Neuron (in vitro differentiated cells): Measurements from ENCODE around the gene FHOD3.
"Not testable (repeated sequence)": the region's sequence is repeated elsewhere in the genome, so short reads cannot be mapped to it uniquely, and the experiment has no call there.

Experiments
- H2AFZ ChIP-seq: one replicate; pipeline ENCODE4 v1.6.1; 2013; ENCODE audit warnings: low read depth, mild to moderate bottlenecking, inconsistent platforms, low read length, moderate library complexity
- H3K27me3 ChIP-seq: one replicate; pipeline ENCODE4 v1.6.1; 2013; ENCODE audit warnings: low read length; ENCODE audit not compliant: insufficient read depth
- H3K36me3 ChIP-seq: one replicate; pipeline ENCODE4 v1.6.1; 2013; ENCODE audit warnings: low read length; ENCODE audit not compliant: insufficient read depth
- H3K4me1 ChIP-seq: one replicate; pipeline ENCODE4 v1.6.1; 2013; ENCODE audit warnings: low read length; ENCODE audit not compliant: insufficient read depth
- H3K4me3 ChIP-seq: 2 replicates; pipeline ENCODE4 v1.5.1; 2013; ENCODE audit warnings: mild to moderate bottlenecking, low read length, moderate library complexity
- H3K9me3 ChIP-seq: one replicate; pipeline ENCODE4 v1.6.1; 2013; ENCODE audit warnings: low read length

FHOD3 gene

DNA sequence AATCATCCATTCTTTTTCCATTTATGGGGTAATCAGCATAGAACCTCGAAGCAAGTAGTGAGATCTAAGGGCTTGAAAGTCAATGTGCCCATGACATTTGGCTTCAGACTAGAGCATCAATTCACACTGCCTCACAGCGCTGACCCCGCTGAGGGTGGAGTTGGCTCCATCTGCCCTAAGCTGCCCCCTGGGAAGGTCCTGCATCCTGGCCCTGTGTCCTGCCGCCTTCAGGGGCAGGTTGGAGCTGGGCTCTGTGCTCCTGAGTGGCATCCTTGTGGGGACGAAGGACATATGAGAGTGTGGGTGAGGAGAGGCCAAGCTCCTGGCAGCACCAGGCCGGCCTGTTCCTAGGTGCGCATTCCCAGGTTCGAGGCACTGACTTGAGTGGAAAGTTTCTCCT, 249.4 kb downstream of the FHOD3 start:
- no peaks in the 10 kb centered on the region for H3K4me1 ChIP-seq
- H3K4me3 ChIP-seq: no peak overlapping the region

GRCh38 chr18:36547544-36547943, 250.0 kb downstream of the FHOD3 start:
- Histone ChIP-seq H3K27me3 (no peaks in the 10 kb centered on the region), H3K4me1 (no peaks in the 10 kb centered on the region), H2AFZ (no peak overlapping the region), H3K4me3 (no peak overlapping the region), H3K36me3 (no peaks in the 10 kb centered on the region), H3K9me3 (peaks cover 5% of the 10 kb centered on the region)

More for the DNA sequence above, 249.4 kb downstream of the FHOD3 start:
- H3K27me3 ChIP-seq: no peaks in the 10 kb centered on the region
- H3K36me3 ChIP-seq: no peaks in the 10 kb centered on the region
- H2AFZ ChIP-seq: no peak overlapping the region
- H3K9me3 ChIP-seq: peaks cover 5% of the 10 kb centered on the region

GRCh38 chr18:36551274-36551673, 253.8 kb downstream of the FHOD3 start:
- not testable (repeated sequence) for H3K36me3 ChIP-seq, H2AFZ ChIP-seq, H3K9me3 ChIP-seq, H3K4me1 ChIP-seq, H3K27me3 ChIP-seq, H3K4me3 ChIP-seq

- Histone ChIP-seq H2AFZ (no peak overlapping the region), H3K9me3 (no peaks in the 10 kb centered on the region), H3K4me3 (no peak overlapping the region), H3K27me3 (no peaks in the 10 kb centered on the region), H3K36me3 (no peaks in the 10 kb centered on the region), H3K4me1 (no peaks in the 10 kb centered on the region)
These were observed 260.7 kb downstream of the FHOD3 start for GRCh38 chr18:36558234-36558633.

GRCh38 chr18:36559149-36559857, 261.8 kb downstream of the FHOD3 start:
- no peaks in the 10 kb centered on the region for H3K27me3 ChIP-seq
- H2AFZ ChIP-seq: no peak overlapping the region
- no peaks in the 10 kb centered on the region for H3K36me3 ChIP-seq
- no peaks in the 10 kb centered on the region for H3K9me3 ChIP-seq
- peaks cover 5% of the 10 kb centered on the region for H3K4me1 ChIP-seq
- no peak overlapping the region for H3K4me3 ChIP-seq

GRCh38 chr18:36560187-36560586, 262.7 kb downstream of the FHOD3 start:
- no peaks in the 10 kb centered on the region for H3K27me3 ChIP-seq
- H3K36me3 ChIP-seq: no peaks in the 10 kb centered on the region
- no peak overlapping the region for H2AFZ ChIP-seq
- H3K9me3 ChIP-seq: no peaks in the 10 kb centered on the region
- peaks cover 13% of the 10 kb centered on the region for H3K4me1 ChIP-seq
- no peak overlapping the region for H3K4me3 ChIP-seq

- Histone ChIP-seq H3K4me3 (no peak overlapping the region), H3K27me3 (no peaks in the 10 kb centered on the region), H3K4me1 (peaks cover 18% of the 10 kb centered on the region), H2AFZ (no peak overlapping the region), H3K9me3 (no peaks in the 10 kb centered on the region), H3K36me3 (no peaks in the 10 kb centered on the region)
These were observed 263.5 kb downstream of the FHOD3 start for GRCh38 chr18:36561046-36561445.

DNA sequence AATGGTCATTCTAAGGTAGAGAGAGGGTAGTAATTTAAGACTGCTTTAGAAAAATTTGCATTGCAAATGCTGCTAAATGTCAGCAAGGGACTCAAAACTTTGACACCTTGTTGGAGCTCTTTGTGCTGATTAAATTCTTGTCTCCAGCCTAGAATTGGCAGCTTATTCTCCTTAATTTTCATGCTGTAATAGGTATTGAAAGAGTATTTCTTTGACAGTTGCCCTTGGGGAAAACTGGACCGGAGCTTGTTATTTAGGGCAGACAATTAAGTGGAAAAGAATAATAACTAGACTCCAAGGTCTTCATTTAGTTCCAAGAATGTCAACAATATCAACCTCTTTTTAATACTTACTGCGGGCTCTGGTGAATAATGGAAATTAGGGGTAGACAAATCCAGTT, 267.3 kb downstream of the FHOD3 start:
- Histone ChIP-seq H2AFZ (no peak overlapping the region), H3K27me3 (no peaks in the 10 kb centered on the region), H3K9me3 (no peaks in the 10 kb centered on the region), H3K4me3 (no peak overlapping the region), H3K36me3 (no peaks in the 10 kb centered on the region), H3K4me1 (peaks cover 21% of the 10 kb centered on the region)

GRCh38 chr18:36567800-36568199, 270.3 kb downstream of the FHOD3 start:
- no peaks in the 10 kb centered on the region for H3K9me3 ChIP-seq
- no peaks in the 10 kb centered on the region for H3K36me3 ChIP-seq
- H3K27me3 ChIP-seq: no peaks in the 10 kb centered on the region
- H3K4me3 ChIP-seq: no peak overlapping the region
- H3K4me1 ChIP-seq: peaks cover 26% of the 10 kb centered on the region
- no peak overlapping the region for H2AFZ ChIP-seq

DNA sequence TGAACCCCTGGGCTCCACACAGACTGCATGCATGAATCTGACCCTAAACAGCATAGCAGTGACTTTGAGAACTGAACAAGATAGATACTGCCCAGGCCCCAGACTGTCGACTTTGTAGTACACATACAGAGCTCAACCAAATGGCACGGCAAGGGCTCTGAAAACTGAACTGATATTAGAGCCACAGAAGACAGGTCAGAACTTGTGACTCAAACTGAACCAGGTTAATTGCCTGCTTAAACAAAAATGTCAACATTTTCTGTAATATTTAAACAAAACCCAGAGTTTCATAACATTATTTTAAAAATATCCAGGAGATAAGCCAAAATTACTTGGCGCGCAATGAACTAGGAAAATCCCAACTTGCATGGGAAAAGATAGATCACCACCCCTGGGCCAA, 271.0 kb downstream of the FHOD3 start:
- Histone ChIP-seq H3K4me1 (peaks cover 26% of the 10 kb centered on the region), H2AFZ (no peak overlapping the region), H3K27me3 (no peaks in the 10 kb centered on the region), H3K36me3 (no peaks in the 10 kb centered on the region), H3K9me3 (no peaks in the 10 kb centered on the region), H3K4me3 (no peak overlapping the region)

DNA sequence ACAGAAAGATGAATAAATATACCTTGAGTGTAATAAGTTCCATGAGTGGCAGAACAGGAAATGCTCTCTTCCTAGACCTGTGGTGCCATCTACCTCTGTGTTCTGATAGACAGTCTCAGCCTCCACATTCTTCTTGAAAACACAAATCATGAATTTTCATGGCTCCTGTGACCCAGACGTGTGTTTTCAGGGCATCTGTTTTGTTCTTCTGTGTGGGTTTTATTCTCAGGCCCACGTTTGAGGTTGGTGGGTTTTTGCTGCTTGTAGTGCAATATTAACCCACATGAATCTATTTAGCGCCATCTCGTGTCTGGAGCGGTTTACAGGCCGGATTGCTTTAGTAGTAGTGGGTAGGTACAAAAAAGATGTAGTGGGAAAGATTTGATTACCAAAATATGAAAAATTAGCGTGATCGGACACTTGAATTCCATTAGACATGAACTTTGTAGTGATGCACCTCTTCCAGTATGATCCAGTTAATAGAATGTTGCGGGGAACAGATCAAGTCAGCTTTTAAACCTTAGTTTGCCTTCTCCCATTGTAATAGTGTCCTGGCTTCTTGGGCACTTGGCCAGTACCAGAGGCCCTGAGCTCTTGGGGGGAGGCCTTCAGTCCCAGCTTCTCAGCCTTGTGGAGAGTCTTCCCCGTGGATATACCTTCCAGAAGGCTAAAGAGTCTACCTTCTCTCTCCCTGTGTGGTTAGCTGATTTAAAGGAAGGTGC, 274.8 kb downstream of the FHOD3 start:
- H3K36me3 ChIP-seq: no peaks in the 10 kb centered on the region
- no peak overlapping the region for H3K4me3 ChIP-seq
- H2AFZ ChIP-seq: no peak overlapping the region
- no peaks in the 10 kb centered on the region for H3K27me3 ChIP-seq
- peaks cover 8% of the 10 kb centered on the region for H3K4me1 ChIP-seq
- no peaks in the 10 kb centered on the region for H3K9me3 ChIP-seq

DNA sequence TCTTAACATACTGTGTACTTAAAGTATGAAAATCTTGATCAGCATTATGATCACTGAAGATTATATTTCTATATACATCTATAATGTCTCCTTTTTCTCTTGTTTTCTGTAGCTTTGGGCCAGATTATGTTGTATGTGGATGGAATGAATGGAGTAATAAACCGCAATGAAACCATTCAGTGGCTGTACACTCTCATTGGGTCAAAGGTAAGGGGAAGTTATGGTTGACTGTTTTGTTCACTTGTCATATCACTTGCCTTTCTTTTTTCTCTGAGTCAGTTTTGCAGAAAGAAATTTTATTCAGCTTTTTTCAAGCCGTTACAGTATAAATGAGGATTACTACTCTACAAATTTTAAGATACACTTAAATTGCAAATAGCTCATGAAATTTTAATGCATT, 278.8 kb downstream of the FHOD3 start:
- Histone ChIP-seq H2AFZ (no peak overlapping the region), H3K4me3 (no peak overlapping the region), H3K4me1 (peaks cover 11% of the 10 kb centered on the region), H3K9me3 (peaks cover 11% of the 10 kb centered on the region), H3K36me3 (peaks cover 5% of the 10 kb centered on the region), H3K27me3 (no peaks in the 10 kb centered on the region)

GRCh38 chr18:36578871-36579710, 281.6 kb downstream of the FHOD3 start:
- no peak overlapping the region for H2AFZ ChIP-seq
- no peak overlapping the region for H3K4me3 ChIP-seq
- peaks cover 5% of the 10 kb centered on the region for H3K36me3 ChIP-seq
- peaks cover 11% of the 10 kb centered on the region for H3K9me3 ChIP-seq
- no peaks in the 10 kb centered on the region for H3K27me3 ChIP-seq
- peaks cover 22% of the 10 kb centered on the region for H3K4me1 ChIP-seq
